Osteocyte (in vitro differentiated cells): ENCODE measurements around the gene PDXK. TPM values are rescaled to one million over a fixed set of nuclear protein-coding genes. Genes with fewer than 3 reads are reported as not detected.

Source experiments
- DNase-seq: peaks from one replicate; pipeline ENCODE4 v3.0.0; 2021; ENCODE audit warnings: mixed read lengths; ENCODE audit not compliant: unreplicated experiment; ENCODE audit errors: extremely low spot score
- H3K27ac Mint-ChIP-seq: one replicate; pipeline ENCODE4 v1.8.0; 2021; ENCODE audit warnings: mild to moderate bottlenecking, mixed read lengths; ENCODE audit not compliant: unreplicated experiment
- H3K27me3 Mint-ChIP-seq: one replicate; pipeline ENCODE4 v1.8.0; 2021; ENCODE audit warnings: mixed read lengths; ENCODE audit not compliant: unreplicated experiment
- H3K36me3 Mint-ChIP-seq: one replicate; pipeline ENCODE4 v1.8.0; 2021; ENCODE audit warnings: mixed read lengths; ENCODE audit not compliant: unreplicated experiment
- H3K4me1 Mint-ChIP-seq: one replicate; pipeline ENCODE4 v1.8.0; 2021; ENCODE audit warnings: mixed read lengths; ENCODE audit not compliant: unreplicated experiment
- H3K4me3 Mint-ChIP-seq: one replicate; pipeline ENCODE4 v1.8.0; 2021; ENCODE audit warnings: mild to moderate bottlenecking, moderate library complexity, mixed read lengths; ENCODE audit not compliant: unreplicated experiment
- H3K9me3 Mint-ChIP-seq: one replicate; pipeline ENCODE4 v1.8.0; 2021; ENCODE audit warnings: mixed read lengths; ENCODE audit not compliant: unreplicated experiment
- total RNA-seq: library from RNA; stranded (reverse); gene quantifications from 2 replicates; pipeline ENCODE4 v1.2.1, GENCODE V29; 2021
- TF ChIP-seq, protein P1 (sequence below): fragments of 200-600 bp; sonication (generic); IDR thresholded peaks from 2 replicates; pipeline ENCODE4 v1.5.0; 2021; ENCODE audit warnings: antibody characterized with exemption, mild to moderate bottlenecking, moderate library complexity

Gene PDXK
- total RNA-seq, 1 donor from 2014 or later: 96.7 TPM

- Mint-ChIP-seq H3K36me3 (peaks cover 11% of the 10 kb centered on the region), H3K27ac (no peak overlapping the region), H3K4me3 (no peak overlapping the region), H3K27me3 (no peaks in the 10 kb centered on the region), H3K9me3 (no peaks in the 10 kb centered on the region), H3K4me1 (peaks cover 6% of the 10 kb centered on the region)
- TF ChIP-seq, protein P1, sequence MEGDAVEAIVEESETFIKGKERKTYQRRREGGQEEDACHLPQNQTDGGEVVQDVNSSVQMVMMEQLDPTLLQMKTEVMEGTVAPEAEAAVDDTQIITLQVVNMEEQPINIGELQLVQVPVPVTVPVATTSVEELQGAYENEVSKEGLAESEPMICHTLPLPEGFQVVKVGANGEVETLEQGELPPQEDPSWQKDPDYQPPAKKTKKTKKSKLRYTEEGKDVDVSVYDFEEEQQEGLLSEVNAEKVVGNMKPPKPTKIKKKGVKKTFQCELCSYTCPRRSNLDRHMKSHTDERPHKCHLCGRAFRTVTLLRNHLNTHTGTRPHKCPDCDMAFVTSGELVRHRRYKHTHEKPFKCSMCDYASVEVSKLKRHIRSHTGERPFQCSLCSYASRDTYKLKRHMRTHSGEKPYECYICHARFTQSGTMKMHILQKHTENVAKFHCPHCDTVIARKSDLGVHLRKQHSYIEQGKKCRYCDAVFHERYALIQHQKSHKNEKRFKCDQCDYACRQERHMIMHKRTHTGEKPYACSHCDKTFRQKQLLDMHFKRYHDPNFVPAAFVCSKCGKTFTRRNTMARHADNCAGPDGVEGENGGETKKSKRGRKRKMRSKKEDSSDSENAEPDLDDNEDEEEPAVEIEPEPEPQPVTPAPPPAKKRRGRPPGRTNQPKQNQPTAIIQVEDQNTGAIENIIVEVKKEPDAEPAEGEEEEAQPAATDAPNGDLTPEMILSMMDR: no peak
- DNase-seq: no peak
Measured at GRCh38 chr21:43741423-43742096, 22.6 kb downstream of the PDXK start.

GRCh38 chr21:43743947-43744346, 25.0 kb downstream of the PDXK start:
- Mint-ChIP-seq H3K4me1 (peaks cover 6% of the 10 kb centered on the region), H3K27me3 (no peaks in the 10 kb centered on the region), H3K27ac (no peak overlapping the region), H3K9me3 (no peaks in the 10 kb centered on the region), H3K4me3 (no peak overlapping the region), H3K36me3 (peaks cover 10% of the 10 kb centered on the region)
- TF ChIP-seq, protein P1: no peak
- no peak for DNase-seq

GRCh38 chr21:43744725-43745124, 25.8 kb downstream of the PDXK start:
- H3K4me1 Mint-ChIP-seq: peaks cover 4% of the 10 kb centered on the region
- H3K27ac Mint-ChIP-seq: no peak overlapping the region
- H3K9me3 Mint-ChIP-seq: no peaks in the 10 kb centered on the region
- H3K27me3 Mint-ChIP-seq: no peaks in the 10 kb centered on the region
- no peak for DNase-seq
- TF ChIP-seq, protein P1: no peak
- H3K4me3 Mint-ChIP-seq: no peak overlapping the region
- H3K36me3 Mint-ChIP-seq: peaks cover 10% of the 10 kb centered on the region

DNA sequence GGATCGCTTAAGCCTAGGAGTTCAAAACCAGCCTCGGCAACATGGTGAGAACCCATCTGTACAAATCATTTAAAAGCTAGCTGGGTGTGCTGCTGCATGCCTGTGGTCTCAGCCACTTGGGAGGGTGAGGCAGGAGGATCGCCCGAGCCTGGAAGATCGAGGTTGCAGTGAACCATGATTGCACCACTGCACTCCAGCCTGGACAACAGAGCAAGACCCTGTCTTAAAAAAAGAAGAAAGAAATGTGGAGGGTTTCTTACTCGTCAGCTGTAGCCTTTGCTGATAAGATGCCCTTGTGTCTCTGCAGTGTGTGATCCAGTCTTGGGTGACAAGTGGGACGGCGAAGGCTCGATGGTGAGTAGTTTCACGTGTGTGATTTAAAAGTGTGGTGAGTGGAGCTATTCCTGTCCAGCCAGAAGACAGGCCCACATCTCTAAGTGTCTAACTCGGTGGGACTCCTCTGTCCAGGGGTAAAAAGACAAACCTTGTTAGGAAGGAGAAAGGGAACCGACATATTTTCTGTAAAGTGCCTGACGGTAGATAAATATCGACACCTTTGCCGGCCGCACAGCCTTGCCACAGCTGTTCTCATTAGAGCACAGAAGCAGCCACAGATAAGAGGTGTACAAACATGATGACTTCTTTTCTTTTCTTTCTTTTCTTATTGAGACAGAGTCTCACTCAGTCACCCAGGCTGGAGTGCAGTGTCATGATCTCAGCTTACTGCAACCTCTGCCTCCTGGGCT, 27.0 kb downstream of the PDXK start:
- Mint-ChIP-seq H3K9me3 (no peaks in the 10 kb centered on the region), H3K4me1 (no peaks in the 10 kb centered on the region), H3K4me3 (no peak overlapping the region), H3K36me3 (peaks cover 12% of the 10 kb centered on the region), H3K27me3 (no peaks in the 10 kb centered on the region), H3K27ac (no peak overlapping the region)
- DNase-seq: no peak
- TF ChIP-seq, protein P1: no peak

GRCh38 chr21:43748622-43749021, 29.7 kb downstream of the PDXK start:
- no peak for DNase-seq
- TF ChIP-seq, protein P1: no peak
- H3K4me1 Mint-ChIP-seq: no peaks in the 10 kb centered on the region
- no peak overlapping the region for H3K4me3 Mint-ChIP-seq
- no peaks in the 10 kb centered on the region for H3K27me3 Mint-ChIP-seq
- H3K27ac Mint-ChIP-seq: no peak overlapping the region
- H3K9me3 Mint-ChIP-seq: no peaks in the 10 kb centered on the region
- H3K36me3 Mint-ChIP-seq: peaks cover 14% of the 10 kb centered on the region
